HEK293 (cell line): ENCODE data around the gene WASF2.

ENCODE experiments used
- CTCF ChIP-seq: fragments of 450-650 bp; formaldehyde crosslinking; IDR thresholded peaks from 2 replicates; pipeline ENCODE4 v1.5.1; 2016; ENCODE audit warnings: missing biosample characterization, missing genetic modification characterization
- EGR2 ChIP-seq: fragments of 450-650 bp; formaldehyde crosslinking; IDR thresholded peaks from 2 replicates; pipeline ENCODE4 v1.5.1; 2016; ENCODE audit warnings: low read depth, missing biosample characterization, missing genetic modification characterization
- KLF16 ChIP-seq: fragments of 450-650 bp; formaldehyde crosslinking; IDR thresholded peaks from 2 replicates; pipeline ENCODE4 v1.5.1; 2017; ENCODE audit warnings: missing biosample characterization, missing genetic modification characterization
- SP2 ChIP-seq: fragments of 450-650 bp; formaldehyde crosslinking; IDR thresholded peaks from 2 replicates; pipeline ENCODE4 v1.5.1; 2016; ENCODE audit warnings: missing biosample characterization, missing genetic modification characterization
- ZBTB8A ChIP-seq: fragments of 450-650 bp; formaldehyde crosslinking; IDR thresholded peaks from 2 replicates; pipeline ENCODE4 v1.5.1; 2016; ENCODE audit warnings: missing biosample characterization, missing genetic modification characterization
- ZIC2 ChIP-seq: fragments of 450-650 bp; formaldehyde crosslinking; IDR thresholded peaks from 2 replicates; pipeline ENCODE4 v1.5.1; 2016; ENCODE audit warnings: missing biosample characterization, missing genetic modification characterization
- ZNF2 ChIP-seq: fragments of 450-650 bp; formaldehyde crosslinking; IDR thresholded peaks from 2 replicates; pipeline ENCODE4 v1.5.1; 2016; ENCODE audit warnings: missing biosample characterization, missing genetic modification characterization
- ZNF23 ChIP-seq: fragments of 450-650 bp; formaldehyde crosslinking; IDR thresholded peaks from 2 replicates; pipeline ENCODE4 v1.5.1; 2016; ENCODE audit warnings: missing biosample characterization, missing genetic modification characterization, borderline replicate concordance
- ZNF776 ChIP-seq: fragments of 450-650 bp; formaldehyde crosslinking; IDR thresholded peaks from 2 replicates; pipeline ENCODE4 v1.5.0; 2017; ENCODE audit warnings: missing biosample characterization, missing genetic modification characterization, borderline replicate concordance
- TF ChIP-seq, protein P1 (sequence below): fragments of 450-650 bp; formaldehyde crosslinking; IDR thresholded peaks from 2 replicates; pipeline ENCODE4 v1.5.1; 2016; ENCODE audit warnings: missing biosample characterization, missing genetic modification characterization
- TF ChIP-seq, protein P2 (sequence below): fragments of 450-650 bp; formaldehyde crosslinking; IDR thresholded peaks from 2 replicates; pipeline ENCODE4 v1.5.1; 2016; ENCODE audit warnings: missing biosample characterization, missing genetic modification characterization

GRCh38 chr1:27429029-27429425, 60.9 kb downstream of the WASF2 start:
- TF ChIP-seq ZNF23: no peak
- TF ChIP-seq ZNF2 (tag by site-specific recombination): no peak
- no peak for TF ChIP-seq ZIC2 (tag by site-specific recombination)
- no peak for TF ChIP-seq ZBTB8A (tag by site-specific recombination)
- no peak for TF ChIP-seq ZNF776
- TF ChIP-seq CTCF (tag by site-specific recombination): no peak
- TF ChIP-seq, protein P1, sequence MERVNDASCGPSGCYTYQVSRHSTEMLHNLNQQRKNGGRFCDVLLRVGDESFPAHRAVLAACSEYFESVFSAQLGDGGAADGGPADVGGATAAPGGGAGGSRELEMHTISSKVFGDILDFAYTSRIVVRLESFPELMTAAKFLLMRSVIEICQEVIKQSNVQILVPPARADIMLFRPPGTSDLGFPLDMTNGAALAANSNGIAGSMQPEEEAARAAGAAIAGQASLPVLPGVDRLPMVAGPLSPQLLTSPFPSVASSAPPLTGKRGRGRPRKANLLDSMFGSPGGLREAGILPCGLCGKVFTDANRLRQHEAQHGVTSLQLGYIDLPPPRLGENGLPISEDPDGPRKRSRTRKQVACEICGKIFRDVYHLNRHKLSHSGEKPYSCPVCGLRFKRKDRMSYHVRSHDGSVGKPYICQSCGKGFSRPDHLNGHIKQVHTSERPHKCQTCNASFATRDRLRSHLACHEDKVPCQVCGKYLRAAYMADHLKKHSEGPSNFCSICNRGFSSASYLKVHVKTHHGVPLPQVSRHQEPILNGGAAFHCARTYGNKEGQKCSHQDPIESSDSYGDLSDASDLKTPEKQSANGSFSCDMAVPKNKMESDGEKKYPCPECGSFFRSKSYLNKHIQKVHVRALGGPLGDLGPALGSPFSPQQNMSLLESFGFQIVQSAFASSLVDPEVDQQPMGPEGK: no peak
- no peak for TF ChIP-seq EGR2 (tag by site-specific recombination)
- TF ChIP-seq, protein P2, sequence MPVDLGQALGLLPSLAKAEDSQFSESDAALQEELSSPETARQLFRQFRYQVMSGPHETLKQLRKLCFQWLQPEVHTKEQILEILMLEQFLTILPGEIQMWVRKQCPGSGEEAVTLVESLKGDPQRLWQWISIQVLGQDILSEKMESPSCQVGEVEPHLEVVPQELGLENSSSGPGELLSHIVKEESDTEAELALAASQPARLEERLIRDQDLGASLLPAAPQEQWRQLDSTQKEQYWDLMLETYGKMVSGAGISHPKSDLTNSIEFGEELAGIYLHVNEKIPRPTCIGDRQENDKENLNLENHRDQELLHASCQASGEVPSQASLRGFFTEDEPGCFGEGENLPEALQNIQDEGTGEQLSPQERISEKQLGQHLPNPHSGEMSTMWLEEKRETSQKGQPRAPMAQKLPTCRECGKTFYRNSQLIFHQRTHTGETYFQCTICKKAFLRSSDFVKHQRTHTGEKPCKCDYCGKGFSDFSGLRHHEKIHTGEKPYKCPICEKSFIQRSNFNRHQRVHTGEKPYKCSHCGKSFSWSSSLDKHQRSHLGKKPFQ (tag by site-specific recombination): no peak
- no peak for TF ChIP-seq KLF16 (tag by site-specific recombination)
- no peak for TF ChIP-seq SP2 (tag by site-specific recombination)
